ENCODE measurements around the gene CBR1. TPM values are rescaled to one million over a fixed set of nuclear protein-coding genes. Genes with fewer than 3 reads are reported as not detected.
"Not testable (repeated sequence)": the region's sequence is repeated elsewhere in the genome, so short reads cannot be mapped to it uniquely, and the experiment has no call there.

CBR1 gene
- total RNA-seq, 1 donor from 2014 or later: 28.5 TPM

GRCh38 chr21:36075171-36075570, 5.3 kb downstream of the CBR1 start:
- ATAC-seq (no peak), DNase-seq (ENCODE audit: missing footprints) (no peak)
- intact Hi-C loops (cut with DNase I): no loop called here

- DNase-seq (ENCODE audit: missing footprints): no peak
- ATAC-seq: no peak
- intact Hi-C loops (cut with DNase I): no loop called here
These were observed 6.1 kb downstream of the CBR1 start for GRCh38 chr21:36075953-36076352.

GRCh38 chr21:36076878-36077655, 7.2 kb downstream of the CBR1 start:
- DNase-seq (ENCODE audit: missing footprints) (no peak), ATAC-seq (no peak)
- intact Hi-C loops (cut with DNase I): no loop called here

- DNase-seq (ENCODE audit: missing footprints) (no peak), ATAC-seq (no peak)
- intact Hi-C loops (cut with DNase I): no loop called here
These were observed 7.9 kb downstream of the CBR1 start for GRCh38 chr21:36077758-36078157.

GRCh38 chr21:36079010-36079649, 9.3 kb downstream of the CBR1 start:
- DNase-seq (ENCODE audit: missing footprints) (peak; percentile 75), ATAC-seq (no peak)
- intact Hi-C loops (cut with DNase I): no loop called here

GRCh38 chr21:36079671-36080070, 9.8 kb downstream of the CBR1 start:
- intact Hi-C loops (cut with DNase I): no loop called here
- DNase-seq (ENCODE audit: missing footprints): no peak
- ATAC-seq: no peak

GRCh38 chr21:36080386-36080785, 10.6 kb downstream of the CBR1 start:
- intact Hi-C loops (cut with DNase I): no loop called here
- DNase-seq (ENCODE audit: missing footprints) (no peak), ATAC-seq (no peak)

- DNase-seq (ENCODE audit: missing footprints) (no peak), ATAC-seq (no peak)
- intact Hi-C loops (cut with DNase I): no loop called here
These were observed 12.4 kb downstream of the CBR1 start for GRCh38 chr21:36082237-36082664.

- intact Hi-C loops (cut with DNase I): no loop called here
- DNase-seq (ENCODE audit: missing footprints) (no peak), ATAC-seq (no peak)
These were observed 17.7 kb downstream of the CBR1 start for GRCh38 chr21:36087362-36088138.

GRCh38 chr21:36089946-36090345, 20.1 kb downstream of the CBR1 start:
- intact Hi-C loops (cut with DNase I): no loop called here
- ATAC-seq (no peak), DNase-seq (ENCODE audit: missing footprints) (no peak)

- ATAC-seq (no peak), DNase-seq (ENCODE audit: missing footprints) (no peak)
- intact Hi-C loops (cut with DNase I): no loop called here
These were observed 22.9 kb downstream of the CBR1 start for GRCh38 chr21:36092681-36093080.

- ATAC-seq: no peak
- intact Hi-C loops (cut with DNase I): no loop called here
- DNase-seq (ENCODE audit: missing footprints): no peak
These were observed 23.7 kb downstream of the CBR1 start for GRCh38 chr21:36093512-36093911.

- intact Hi-C loops (cut with DNase I): no loop called here
- DNase-seq (ENCODE audit: missing footprints) (no peak), ATAC-seq (no peak)
These were observed 26.8 kb downstream of the CBR1 start for GRCh38 chr21:36096398-36097290.

GRCh38 chr21:36097427-36098181, 27.8 kb downstream of the CBR1 start:
- intact Hi-C loops (cut with DNase I): no loop called here

GRCh38 chr21:36098182-36098532, 28.3 kb downstream of the CBR1 start:
- no peak for ATAC-seq
- intact Hi-C loops (cut with DNase I): no loop called here

More at GRCh38 chr21:36097427-36098181, 27.8 kb downstream of the CBR1 start:
- DNase-seq (ENCODE audit: missing footprints): no peak
- no peak for ATAC-seq

GRCh38 chr21:36099000-36099399, 29.2 kb downstream of the CBR1 start:
- intact Hi-C loops (cut with DNase I): no loop called here
- ATAC-seq (no peak), DNase-seq (ENCODE audit: missing footprints) (no peak)

More at GRCh38 chr21:36098182-36098532, 28.3 kb downstream of the CBR1 start:
- DNase-seq (ENCODE audit: missing footprints): no peak

- DNase-seq (ENCODE audit: missing footprints); ATAC-seq; intact Hi-C loops (cut with DNase I): not testable (repeated sequence)
These were observed 29.9 kb downstream of the CBR1 start for GRCh38 chr21:36099695-36100211.
